ENCODE data around the gene FOXF2. TPM values are rescaled to one million over a fixed set of nuclear protein-coding genes. Genes with fewer than 3 reads are reported as not detected.

The FOXF2 gene
- total and polyA plus RNA-seq, 2 experiments from 2014 or later: not detected

DNA sequence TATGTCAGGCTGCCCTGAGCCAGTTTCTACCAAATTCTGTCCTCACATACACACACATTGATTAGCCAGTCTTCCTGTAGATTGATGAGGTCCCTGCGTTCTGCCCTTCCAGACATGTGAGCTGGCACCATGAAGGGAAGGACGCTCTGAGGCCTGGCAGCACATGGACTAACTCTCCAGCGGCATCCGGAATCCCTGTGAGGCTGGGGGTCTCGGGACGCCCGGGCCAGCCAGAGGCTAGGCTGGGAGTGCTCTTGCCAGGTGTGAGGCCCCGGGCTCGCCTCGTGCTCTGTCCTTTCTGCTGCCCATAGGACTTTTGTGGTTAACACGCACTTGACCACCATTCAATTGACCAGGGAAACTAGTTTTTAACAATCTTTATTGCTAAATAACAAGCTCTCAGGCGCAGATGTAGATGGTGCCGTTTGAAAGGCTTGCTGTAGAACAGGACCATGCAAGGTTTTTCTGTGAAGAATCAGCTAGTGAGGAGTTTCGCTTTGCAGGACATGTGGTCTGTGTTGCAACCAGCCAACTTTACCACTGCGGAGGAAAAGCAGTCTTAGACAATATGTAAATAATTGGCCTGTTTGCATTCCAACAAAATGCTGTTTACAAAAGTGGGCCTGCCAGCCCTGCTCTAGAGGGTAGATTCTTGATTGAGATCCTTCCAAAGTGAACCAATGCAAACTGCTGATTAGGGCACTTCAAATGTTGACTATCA, 29.3 kb downstream of the FOXF2 start:
- H3K36me3 ChIP-seq (ENCODE audit: insufficient read depth): no peaks in the 10 kb centered on the region
- Mint-ChIP-seq H3K9me3 (peaks cover 12% of the 10 kb centered on the region), H3K36me3 (ENCODE audit: low read depth) (peaks cover 6% of the 10 kb centered on the region; the same call in 2 of the 3 replicates), H3K4me1 (peaks cover 12% of the 10 kb centered on the region; the same call in 2 of the 3 replicates), H3K27me3 (ENCODE audit: insufficient read depth, low read depth, poor library complexity) (no peaks in the 10 kb centered on the region), H3K4me3 (no peak overlapping the region), H3K27ac (no peak overlapping the region)
- H3K4me2 ChIP-seq: no peak overlapping the region
- H3K4me3 ChIP-seq: no peak overlapping the region
- TF ChIP-seq REST (IDR thresholded peaks at IDR 0.05; ENCODE audit: unreplicated experiment) (no peak), CREB1 (CRISPR knock-in tag; IDR thresholded peaks at IDR 0.05; ENCODE audit: low read depth) (no peak), CTCF (conservative IDR thresholded peaks at IDR 0.05; ENCODE audit: low read depth in 2 of 2) (no peak), ZNF114 (CRISPR knock-in tag; IDR thresholded peaks at IDR 0.05) (no peak), ZNF331 (CRISPR knock-in tag; IDR thresholded peaks at IDR 0.05; ENCODE audit: low read depth) (no peak)
- H2AFZ ChIP-seq: peak overlapping the region; percentile 43; the same call in 1 of the 2 replicates
- no peaks in the 10 kb centered on the region for H3K79me2 ChIP-seq (replicated peaks; ENCODE audit: insufficient read depth)
- ATAC-seq: no peak
- H3K9me2 ChIP-seq (ENCODE audit: insufficient read depth): no peaks in the 10 kb centered on the region
- H3K27ac ChIP-seq (ENCODE audit: low read depth): no peak overlapping the region
- H4K20me1 ChIP-seq (replicated peaks; ENCODE audit: insufficient read depth): no peaks in the 10 kb centered on the region
- no peaks in the 10 kb centered on the region for H3F3A ChIP-seq (replicated peaks; ENCODE audit: low read depth)
- 0 out of 2 replicates have a peak, but pooled peaks cover 4% of the 10 kb centered on the region for H3K4me1 ChIP-seq (ENCODE audit: insufficient read depth)
- DNase-seq (ENCODE audit: low spot score): no peak
- H3K27me3 ChIP-seq (ENCODE audit: insufficient read depth): no peaks in the 10 kb centered on the region

GRCh38 chr6:1420382-1420781, 31.0 kb downstream of the FOXF2 start:
- Mint-ChIP-seq H3K36me3 (ENCODE audit: low read depth) (peaks cover 6% of the 10 kb centered on the region; the same call in 2 of the 3 replicates), H3K27me3 (ENCODE audit: insufficient read depth, low read depth, poor library complexity) (peaks cover 7% of the 10 kb centered on the region), H3K4me1 (peaks cover 15% of the 10 kb centered on the region), H3K27ac (no peak overlapping the region), H3K9me3 (peaks cover 12% of the 10 kb centered on the region), H3K4me3 (no peak overlapping the region)
- Histone ChIP-seq H3K4me1 (ENCODE audit: insufficient read depth) (0 out of 2 replicates have a peak, but pooled peaks cover 4% of the 10 kb centered on the region), H3K27me3 (ENCODE audit: insufficient read depth) (no peaks in the 10 kb centered on the region), H2AFZ (no peak overlapping the region), H3F3A (replicated peaks; ENCODE audit: low read depth) (no peaks in the 10 kb centered on the region), H4K20me1 (replicated peaks; ENCODE audit: insufficient read depth) (no peaks in the 10 kb centered on the region), H3K79me2 (replicated peaks; ENCODE audit: insufficient read depth) (no peaks in the 10 kb centered on the region), H3K4me2 (no peak overlapping the region), H3K4me3 (no peak overlapping the region), H3K9me2 (ENCODE audit: insufficient read depth) (no peaks in the 10 kb centered on the region), H3K27ac (ENCODE audit: low read depth) (no peak overlapping the region), H3K36me3 (ENCODE audit: insufficient read depth) (no peaks in the 10 kb centered on the region)
- ATAC-seq: no peak
- DNase-seq (ENCODE audit: low spot score): no peak
- TF ChIP-seq, protein P1, sequence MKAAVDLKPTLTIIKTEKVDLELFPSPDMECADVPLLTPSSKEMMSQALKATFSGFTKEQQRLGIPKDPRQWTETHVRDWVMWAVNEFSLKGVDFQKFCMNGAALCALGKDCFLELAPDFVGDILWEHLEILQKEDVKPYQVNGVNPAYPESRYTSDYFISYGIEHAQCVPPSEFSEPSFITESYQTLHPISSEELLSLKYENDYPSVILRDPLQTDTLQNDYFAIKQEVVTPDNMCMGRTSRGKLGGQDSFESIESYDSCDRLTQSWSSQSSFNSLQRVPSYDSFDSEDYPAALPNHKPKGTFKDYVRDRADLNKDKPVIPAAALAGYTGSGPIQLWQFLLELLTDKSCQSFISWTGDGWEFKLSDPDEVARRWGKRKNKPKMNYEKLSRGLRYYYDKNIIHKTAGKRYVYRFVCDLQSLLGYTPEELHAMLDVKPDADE (IDR thresholded peaks at IDR 0.05): no peak
- TF ChIP-seq STAT1 (IDR thresholded peaks at IDR 0.05; ENCODE audit: unreplicated experiment) (no peak), POLR2AphosphoS5 (IDR thresholded peaks at IDR 0.05; ENCODE audit: low read depth) (no peak), ZNF331 (CRISPR knock-in tag; IDR thresholded peaks at IDR 0.05; ENCODE audit: low read depth) (no peak), JUNB (IDR thresholded peaks at IDR 0.05; ENCODE audit: unreplicated experiment) (no peak)

Data from GM23338 (cell line).